GM12864 (cell line): ENCODE results near the gene TTC39C.

Experiments used
- DNase-seq: peaks from one replicate; pipeline ENCODE4 v3.0.0-alpha.2; 2011; ENCODE audit warnings: low read depth
- H3K4me3 ChIP-seq: 2 replicates; pipeline ENCODE4 v1.5.1; 2011; ENCODE audit warnings: mild to moderate bottlenecking, low read depth, low read length, control low read depth
- CTCF ChIP-seq: IDR thresholded peaks from 2 replicates; pipeline ENCODE4 v1.5.1; 2011; ENCODE audit warnings: low read depth, mild to moderate bottlenecking, moderate library complexity, low read length, control low read depth, inconsistent platforms; ENCODE audit errors: missing control alignments

The TTC39C gene

GRCh38 chr18:24060644-24061043 is 46.1 kb downstream of the TTC39C start:
- no peak overlapping the region for H3K4me3 ChIP-seq
- no peak for TF ChIP-seq CTCF
- no peak for DNase-seq

- H3K4me3 ChIP-seq: no peak overlapping the region
- no peak for DNase-seq
- TF ChIP-seq CTCF: no peak
These were observed 48.7 kb downstream of the TTC39C start for GRCh38 chr18:24063121-24063731.

GRCh38 chr18:24064391-24065100 is 50.0 kb downstream of the TTC39C start:
- TF ChIP-seq CTCF: no peak
- no peak for DNase-seq
- H3K4me3 ChIP-seq: no peak overlapping the region

GRCh38 chr18:24065906-24066305 is 51.4 kb downstream of the TTC39C start:
- H3K4me3 ChIP-seq: no peak overlapping the region
- no peak for DNase-seq
- no peak for TF ChIP-seq CTCF

GRCh38 chr18:24068945-24069693 is 54.6 kb downstream of the TTC39C start:
- no peak overlapping the region for H3K4me3 ChIP-seq
- no peak for TF ChIP-seq CTCF
- DNase-seq: no peak

- no peak for DNase-seq
- no peak for TF ChIP-seq CTCF
- H3K4me3 ChIP-seq: no peak overlapping the region
These were observed 56.5 kb downstream of the TTC39C start for GRCh38 chr18:24071029-24071428.

GRCh38 chr18:24071779-24072178 is 57.2 kb downstream of the TTC39C start:
- no peak for TF ChIP-seq CTCF
- H3K4me3 ChIP-seq: no peak overlapping the region
- DNase-seq: no peak
